ENCODE data around the gene CFAP157. TPM values are rescaled to one million over a fixed set of nuclear protein-coding genes. Genes with fewer than 3 reads are reported as not detected.

The CFAP157 gene
- total RNA-seq, 1 donor from 2014 or later, result 8.0 TPM

- Mint-ChIP-seq H3K4me1 (ENCODE audit: unreplicated experiment) (no peaks in the 10 kb centered on the region), H3K9me3 (no peaks in the 10 kb centered on the region), H3K27ac (no peak overlapping the region), H3K36me3 (peaks cover 28% of the 10 kb centered on the region), H3K4me3 (no peak overlapping the region), H3K27me3 (no peaks in the 10 kb centered on the region)
- no peak for TF ChIP-seq CTCF (conservative IDR thresholded peaks at IDR 0.05)
- no peak for DNase-seq (ENCODE audit: extremely low spot score, unreplicated experiment)
These were observed 27.3 kb upstream of the CFAP157 start for GRCh38 chr9:127679506-127679905.

GRCh38 chr9:127680226-127680625 lies 26.6 kb upstream of the CFAP157 start:
- peaks cover 28% of the 10 kb centered on the region for H3K36me3 Mint-ChIP-seq
- no peaks in the 10 kb centered on the region for H3K9me3 Mint-ChIP-seq
- no peaks in the 10 kb centered on the region for H3K4me1 Mint-ChIP-seq (ENCODE audit: unreplicated experiment)
- no peak overlapping the region for H3K4me3 Mint-ChIP-seq
- no peak overlapping the region for H3K27ac Mint-ChIP-seq
- no peaks in the 10 kb centered on the region for H3K27me3 Mint-ChIP-seq
- no peak for TF ChIP-seq CTCF (conservative IDR thresholded peaks at IDR 0.05)
- DNase-seq (ENCODE audit: extremely low spot score, unreplicated experiment), result no peak

- no peak for DNase-seq (ENCODE audit: extremely low spot score, unreplicated experiment)
- no peak overlapping the region for H3K27ac Mint-ChIP-seq
- H3K36me3 Mint-ChIP-seq, result peaks cover 24% of the 10 kb centered on the region
- no peak for TF ChIP-seq CTCF (conservative IDR thresholded peaks at IDR 0.05)
- H3K27me3 Mint-ChIP-seq, result no peaks in the 10 kb centered on the region
- H3K9me3 Mint-ChIP-seq, result no peaks in the 10 kb centered on the region
- H3K4me3 Mint-ChIP-seq, result no peak overlapping the region
- no peaks in the 10 kb centered on the region for H3K4me1 Mint-ChIP-seq (ENCODE audit: unreplicated experiment)
These were observed 25.9 kb upstream of the CFAP157 start for GRCh38 chr9:127680846-127681245.

- H3K4me3 Mint-ChIP-seq, result no peak overlapping the region
- H3K36me3 Mint-ChIP-seq, result peaks cover 22% of the 10 kb centered on the region
- no peak overlapping the region for H3K27ac Mint-ChIP-seq
- no peaks in the 10 kb centered on the region for H3K9me3 Mint-ChIP-seq
- peaks cover 6% of the 10 kb centered on the region for H3K4me1 Mint-ChIP-seq (ENCODE audit: unreplicated experiment)
- no peak for DNase-seq (ENCODE audit: extremely low spot score, unreplicated experiment)
- no peaks in the 10 kb centered on the region for H3K27me3 Mint-ChIP-seq
- no peak for TF ChIP-seq CTCF (conservative IDR thresholded peaks at IDR 0.05)
These were observed 24.2 kb upstream of the CFAP157 start for GRCh38 chr9:127682351-127683136.

GRCh38 chr9:127683723-127684122 lies 23.1 kb upstream of the CFAP157 start:
- Mint-ChIP-seq H3K36me3 (peaks cover 20% of the 10 kb centered on the region), H3K9me3 (no peaks in the 10 kb centered on the region), H3K4me3 (no peak overlapping the region), H3K27ac (no peak overlapping the region), H3K27me3 (no peaks in the 10 kb centered on the region), H3K4me1 (ENCODE audit: unreplicated experiment) (peaks cover 6% of the 10 kb centered on the region)
- TF ChIP-seq CTCF (conservative IDR thresholded peaks at IDR 0.05), result no peak
- DNase-seq (ENCODE audit: extremely low spot score, unreplicated experiment), result no peak

Measured in type B pancreatic cell (in vitro differentiated cells).